DOHH2 (cell line): ENCODE results near the gene AP2A1.

Source experiments
- H3F3A ChIP-seq: fragments of 200-600 bp; sonication (generic), shearing (Covaris generic); 2 replicates; pipeline ENCODE4 v1.6.0; 2016; ENCODE audit warnings: antibody characterized with exemption, mild to moderate bottlenecking; ENCODE audit not compliant: control insufficient read depth, insufficient read depth
- H3K27ac ChIP-seq: fragments of 200-600 bp; sonication (generic); 2 replicates; pipeline ENCODE4 v1.5.1; 2014; ENCODE audit warnings: low read depth, mild to moderate bottlenecking, low read length, moderate library complexity
- H3K27me3 ChIP-seq: fragments of 200-600 bp; sonication (generic); 2 replicates; pipeline ENCODE4 v1.6.1; 2014; ENCODE audit warnings: mild to moderate bottlenecking, low read length, mixed read lengths; ENCODE audit not compliant: control insufficient read depth
- H3K36me3 ChIP-seq: fragments of 200-600 bp; sonication (generic); 2 replicates; pipeline ENCODE4 v1.6.1; 2014; ENCODE audit warnings: mild to moderate bottlenecking, low read length, moderate library complexity, mixed read lengths; ENCODE audit not compliant: control insufficient read depth
- H3K4me1 ChIP-seq: fragments of 200-600 bp; sonication (generic); 2 replicates; pipeline ENCODE4 v1.6.1; 2014; ENCODE audit warnings: mild to moderate bottlenecking, low read length, mixed read lengths; ENCODE audit not compliant: control insufficient read depth
- H3K4me2 ChIP-seq: fragments of 200-600 bp; sonication (generic); 2 replicates; pipeline ENCODE4 v1.6.0; 2014; ENCODE audit warnings: mild to moderate bottlenecking, low read length, moderate library complexity
- H3K4me3 ChIP-seq: fragments of 200-600 bp; sonication (generic); 2 replicates; pipeline ENCODE4 v1.5.1; 2014; ENCODE audit warnings: mild to moderate bottlenecking, low read length, mixed read lengths
- H3K79me2 ChIP-seq: fragments of 200-600 bp; sonication (generic); 2 replicates; pipeline ENCODE4 v1.6.1; 2014; ENCODE audit warnings: mild to moderate bottlenecking, low read length, mixed read lengths; ENCODE audit not compliant: control insufficient read depth
- H3K9me2 ChIP-seq: fragments of 200-600 bp; sonication (generic); replicated peaks from 2 replicates; pipeline ENCODE4 v1.6.1; 2014; ENCODE audit warnings: mild to moderate bottlenecking, low read length, mixed read lengths; ENCODE audit not compliant: control insufficient read depth
- H3K9me3 ChIP-seq: fragments of 200-600 bp; sonication (generic); 2 replicates; pipeline ENCODE4 v1.6.1; 2014; ENCODE audit warnings: antibody characterized with exemption, low read length, mixed read lengths; ENCODE audit not compliant: control insufficient read depth, insufficient read depth
- H4K20me1 ChIP-seq: fragments of 200-600 bp; sonication (generic); 2 replicates; pipeline ENCODE4 v1.6.0; 2014; ENCODE audit warnings: low read depth, mild to moderate bottlenecking, antibody characterized with exemption, low read length, moderate library complexity; ENCODE audit not compliant: control insufficient read depth, insufficient read depth
- EZH2phosphoT487 ChIP-seq: fragments of 200-600 bp; sonication (generic); IDR thresholded peaks from 2 replicates; pipeline ENCODE4 v1.6.1; 2017; ENCODE audit warnings: borderline replicate concordance, mild to moderate bottlenecking, antibody characterized with exemption, low read length, moderate library complexity, mixed read lengths
- TF ChIP-seq, protein P1 (sequence below): fragments of 200-600 bp; sonication (generic); IDR thresholded peaks from one replicate; pipeline ENCODE4 v1.5.1; 2014; ENCODE audit warnings: antibody characterized with exemption, mild to moderate bottlenecking, low read depth, low read length; ENCODE audit not compliant: poor library complexity, severe bottlenecking

The AP2A1 gene

DNA sequence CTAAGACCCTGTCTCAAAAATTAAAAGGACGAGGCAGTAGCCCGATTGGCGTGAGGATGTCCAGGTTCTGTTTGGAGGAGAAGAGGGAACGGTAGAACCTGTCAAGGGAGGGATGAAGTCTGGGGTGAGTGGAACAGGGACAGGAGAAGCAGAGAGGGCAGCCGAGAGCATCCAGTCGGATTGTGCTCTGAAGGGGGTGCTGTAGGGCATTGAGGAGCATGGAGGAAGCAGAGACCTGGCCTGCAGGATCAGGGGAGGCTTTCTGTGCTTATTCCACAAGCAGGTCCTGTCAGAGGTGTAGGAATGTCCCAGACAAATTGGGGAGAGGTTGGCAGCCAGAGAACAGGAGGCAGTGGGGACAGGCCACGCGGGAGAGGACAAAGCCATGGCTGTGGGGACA lies 14.1 kb downstream of the AP2A1 start:
- no peaks in the 10 kb centered on the region for H3K9me2 ChIP-seq
- H4K20me1 ChIP-seq = no peaks in the 10 kb centered on the region
- peaks cover 27% of the 10 kb centered on the region for H3K36me3 ChIP-seq
- H3K27ac ChIP-seq = no peak overlapping the region; the same call in 1 of the 2 replicates
- H3K4me2 ChIP-seq = no peak overlapping the region
- H3K4me1 ChIP-seq = peaks cover 27% of the 10 kb centered on the region
- TF ChIP-seq, protein P1, sequence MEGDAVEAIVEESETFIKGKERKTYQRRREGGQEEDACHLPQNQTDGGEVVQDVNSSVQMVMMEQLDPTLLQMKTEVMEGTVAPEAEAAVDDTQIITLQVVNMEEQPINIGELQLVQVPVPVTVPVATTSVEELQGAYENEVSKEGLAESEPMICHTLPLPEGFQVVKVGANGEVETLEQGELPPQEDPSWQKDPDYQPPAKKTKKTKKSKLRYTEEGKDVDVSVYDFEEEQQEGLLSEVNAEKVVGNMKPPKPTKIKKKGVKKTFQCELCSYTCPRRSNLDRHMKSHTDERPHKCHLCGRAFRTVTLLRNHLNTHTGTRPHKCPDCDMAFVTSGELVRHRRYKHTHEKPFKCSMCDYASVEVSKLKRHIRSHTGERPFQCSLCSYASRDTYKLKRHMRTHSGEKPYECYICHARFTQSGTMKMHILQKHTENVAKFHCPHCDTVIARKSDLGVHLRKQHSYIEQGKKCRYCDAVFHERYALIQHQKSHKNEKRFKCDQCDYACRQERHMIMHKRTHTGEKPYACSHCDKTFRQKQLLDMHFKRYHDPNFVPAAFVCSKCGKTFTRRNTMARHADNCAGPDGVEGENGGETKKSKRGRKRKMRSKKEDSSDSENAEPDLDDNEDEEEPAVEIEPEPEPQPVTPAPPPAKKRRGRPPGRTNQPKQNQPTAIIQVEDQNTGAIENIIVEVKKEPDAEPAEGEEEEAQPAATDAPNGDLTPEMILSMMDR = no peak
- no peak for TF ChIP-seq EZH2phosphoT487
- H3F3A ChIP-seq = peaks cover 7% of the 10 kb centered on the region
- H3K4me3 ChIP-seq = no peak overlapping the region
- no peaks in the 10 kb centered on the region for H3K27me3 ChIP-seq
- H3K79me2 ChIP-seq = peaks cover 13% of the 10 kb centered on the region
- H3K9me3 ChIP-seq = no peaks in the 10 kb centered on the region

DNA sequence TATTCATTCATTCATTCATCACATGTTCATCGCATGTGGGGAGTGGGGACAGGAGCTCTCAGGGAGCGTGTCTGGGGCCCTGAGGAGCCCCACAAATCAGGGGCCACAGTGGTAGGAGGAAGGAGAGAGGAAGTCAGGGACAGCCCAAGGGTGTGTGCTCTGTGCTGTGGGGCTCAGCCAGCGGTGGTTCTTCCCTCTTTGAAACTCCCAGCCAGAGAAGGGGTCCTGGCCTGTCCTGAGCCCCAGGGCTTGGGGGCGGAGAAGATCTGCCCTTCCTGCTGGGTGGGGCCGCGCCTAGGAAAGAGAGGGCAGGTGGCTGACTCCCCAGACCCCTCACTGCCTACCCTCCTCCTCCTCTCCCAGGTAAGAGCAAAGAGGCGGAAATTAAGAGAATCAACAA lies 14.6 kb downstream of the AP2A1 start:
- H3K9me3 ChIP-seq = no peaks in the 10 kb centered on the region
- peaks cover 7% of the 10 kb centered on the region for H3F3A ChIP-seq

DNA sequence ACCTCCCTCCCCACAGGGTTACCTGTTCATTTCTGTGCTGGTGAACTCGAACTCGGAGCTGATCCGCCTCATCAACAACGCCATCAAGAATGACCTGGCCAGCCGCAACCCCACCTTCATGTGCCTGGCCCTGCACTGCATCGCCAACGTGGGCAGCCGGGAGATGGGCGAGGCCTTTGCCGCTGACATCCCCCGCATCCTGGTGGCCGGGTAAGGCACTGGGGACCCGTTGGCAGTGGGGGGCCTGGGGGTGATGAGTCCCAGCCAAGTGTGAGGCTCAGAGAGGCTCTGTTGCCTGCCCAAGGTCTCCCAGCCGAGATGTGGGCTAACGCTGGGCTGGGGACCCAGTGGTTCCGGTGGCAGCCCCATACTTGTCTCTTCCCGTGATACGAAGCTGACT lies 15.7 kb downstream of the AP2A1 start:
- H3K79me2 ChIP-seq = peaks cover 9% of the 10 kb centered on the region
- no peak overlapping the region for H3K27ac ChIP-seq
- H3K9me3 ChIP-seq = no peaks in the 10 kb centered on the region
- peaks cover 27% of the 10 kb centered on the region for H3K4me1 ChIP-seq
- no peak overlapping the region for H3K4me2 ChIP-seq
- H3K9me2 ChIP-seq = no peaks in the 10 kb centered on the region
- no peaks in the 10 kb centered on the region for H4K20me1 ChIP-seq
- no peak overlapping the region for H3K4me3 ChIP-seq
- peaks cover 27% of the 10 kb centered on the region for H3K36me3 ChIP-seq
- TF ChIP-seq, protein P1 = no peak
- no peak for TF ChIP-seq EZH2phosphoT487
- no peaks in the 10 kb centered on the region for H3K27me3 ChIP-seq
- peaks cover 7% of the 10 kb centered on the region for H3F3A ChIP-seq

More for the DNA sequence above, 14.6 kb downstream of the AP2A1 start:
- H4K20me1 ChIP-seq = no peaks in the 10 kb centered on the region
- no peak overlapping the region for H3K27ac ChIP-seq
- no peaks in the 10 kb centered on the region for H3K9me2 ChIP-seq
- H3K4me3 ChIP-seq = no peak overlapping the region
- peaks cover 12% of the 10 kb centered on the region for H3K79me2 ChIP-seq
- TF ChIP-seq, protein P1 = no peak
- TF ChIP-seq EZH2phosphoT487 = no peak
- peaks cover 27% of the 10 kb centered on the region for H3K4me1 ChIP-seq
- peaks cover 27% of the 10 kb centered on the region for H3K36me3 ChIP-seq
- H3K27me3 ChIP-seq = no peaks in the 10 kb centered on the region
- H3K4me2 ChIP-seq = no peak overlapping the region

DNA sequence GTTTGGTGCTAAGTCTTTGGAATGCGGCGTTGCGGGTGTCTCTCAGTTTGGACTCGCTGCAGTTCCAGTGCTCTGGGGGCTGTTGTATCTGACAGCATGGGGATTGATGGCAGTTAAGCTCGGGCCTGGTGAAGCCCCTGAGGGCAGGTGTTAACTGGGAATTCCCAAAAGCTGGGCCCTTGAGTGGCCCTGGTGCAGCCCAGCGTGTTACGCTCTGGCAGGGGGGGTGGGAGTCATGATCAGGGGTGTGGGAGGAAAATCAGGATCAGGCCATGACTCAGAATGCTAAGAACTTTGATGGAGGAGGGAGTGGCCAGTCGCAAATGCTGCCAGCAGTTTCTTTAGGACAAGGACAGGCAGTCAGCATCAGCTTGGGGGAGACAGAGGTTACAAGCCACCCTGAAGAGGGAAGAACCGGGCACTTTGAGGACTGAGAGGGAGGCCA lies 19.6 kb downstream of the AP2A1 start:
- no peak overlapping the region for H3K27ac ChIP-seq

More for the DNA sequence above, 19.6 kb downstream of the AP2A1 start:
- Histone ChIP-seq H4K20me1 (no peaks in the 10 kb centered on the region), H3K4me1 (no peaks in the 10 kb centered on the region), H3K36me3 (peaks cover 41% of the 10 kb centered on the region), H3K9me3 (no peaks in the 10 kb centered on the region), H3K27me3 (no peaks in the 10 kb centered on the region), H3K79me2 (no peaks in the 10 kb centered on the region), H3F3A (no peaks in the 10 kb centered on the region), H3K9me2 (no peaks in the 10 kb centered on the region), H3K4me2 (no peak overlapping the region), H3K4me3 (no peak overlapping the region)
- no peak for TF ChIP-seq EZH2phosphoT487
- TF ChIP-seq, protein P1 = no peak
